CD4-positive, alpha-beta memory T cell (primary cell): ENCODE measurements around the gene TOX4. TPM values are rescaled to one million over a fixed set of nuclear protein-coding genes. Genes with fewer than 3 reads are reported as not detected.

Experiments used
- CTCF ChIA-PET: fragments of 350-600 bp; sonication (Branson Sonifier 250); formaldehyde crosslinking; loops from one replicate; lab custom pipeline; 2021; ENCODE audit warnings: inconsistent platforms; ENCODE audit not compliant: partially characterized antibody; lab: Charles Lee
- POLR2A ChIA-PET: fragments of 350-600 bp; sonication (Branson Sonifier 250); formaldehyde crosslinking; loops from one replicate; lab custom pipeline; 2021; ENCODE audit not compliant: partially characterized antibody; lab: Charles Lee
- DNase-seq, 5 donors: peaks; one replicate each; pipeline versions ENCODE4 v3.0.0 to v3.0.0-alpha.2; 2020 to 2022; ENCODE audit warnings: mixed read lengths in 1 of 5
- H3K27ac ChIP-seq: one replicate; pipeline ENCODE4 v1.7.0; 2013; ENCODE audit warnings: low read depth, low read length
- H3K27me3 ChIP-seq: 2 replicates; pipeline ENCODE4 v1.7.0; 2013; ENCODE audit warnings: mild to moderate bottlenecking, low read length, moderate library complexity; ENCODE audit not compliant: insufficient read depth
- H3K36me3 ChIP-seq: 2 replicates; pipeline ENCODE4 v1.7.0; 2013; ENCODE audit warnings: mild to moderate bottlenecking, low read length, moderate library complexity; ENCODE audit not compliant: insufficient read depth
- H3K4me1 ChIP-seq: 2 replicates; pipeline ENCODE4 v1.7.0; 2013; ENCODE audit warnings: mild to moderate bottlenecking, low read length, moderate library complexity; ENCODE audit not compliant: insufficient read depth
- H3K4me3 ChIP-seq, 2 donors: one replicate each; pipeline ENCODE4 v1.7.0; 2013; ENCODE audit warnings: low read length in 2 of 2, mild to moderate bottlenecking in 1 of 2
- H3K9me3 ChIP-seq, 2 donors: one replicate each; pipeline ENCODE4 v1.7.0; 2013; ENCODE audit warnings: low read length in 2 of 2, control low read depth in 1 of 2; ENCODE audit not compliant: control insufficient read depth in 1 of 2
- H3K27ac Mint-ChIP-seq, 7 donors: one replicate each; pipeline ENCODE4 v1.8.0; 2020 to 2021; ENCODE audit warnings: mixed read lengths in 7 of 7, mild to moderate bottlenecking in 6 of 7, inconsistent platforms in 3 of 7, moderate library complexity in 3 of 7
- H3K27me3 Mint-ChIP-seq, 2 donors: one replicate each; pipeline ENCODE4 v1.8.0; 2020 to 2021; ENCODE audit warnings: mixed read lengths in 2 of 2
- H3K36me3 Mint-ChIP-seq, 2 donors: one replicate each; pipeline ENCODE4 v1.8.0; 2020 to 2021; ENCODE audit warnings: mixed read lengths in 2 of 2, inconsistent platforms in 1 of 2, mild to moderate bottlenecking in 1 of 2
- H3K4me1 Mint-ChIP-seq, 4 donors: one replicate each; pipeline ENCODE4 v1.8.0; 2020 to 2021; ENCODE audit warnings: mixed read lengths in 4 of 4, mild to moderate bottlenecking in 1 of 4
- H3K4me3 Mint-ChIP-seq, 8 donors: one replicate each; pipeline ENCODE4 v1.8.0; 2020 to 2021; ENCODE audit warnings: mixed read lengths in 8 of 8, mild to moderate bottlenecking in 7 of 8, moderate library complexity in 6 of 8, inconsistent platforms in 3 of 8
- H3K9me3 Mint-ChIP-seq, 8 donors: one replicate each; pipeline ENCODE4 v1.8.0; 2020 to 2021; ENCODE audit warnings: mixed read lengths in 8 of 8, mild to moderate bottlenecking in 5 of 8, inconsistent platforms in 3 of 8, moderate library complexity in 1 of 8
- intact Hi-C: fragments of 100-400 bp; cut with micrococcal nuclease; formaldehyde crosslinking; loops from one replicate; pipeline ENCODE4 v1.15.1; 2023
- polyA plus RNA-seq, 2 donors: library from polyadenylated mRNA; unstranded; fragments of 300-500 nt; fragmentation: Illumina TruSeq; gene quantifications; one replicate each; pipeline ENCODE4 v1.2.3, GENCODE V29; 2021
- total RNA-seq, 2 experiments: library from RNA; stranded (reverse); gene quantifications; one replicate each; pipeline ENCODE4 v1.2.3, GENCODE V29; 2021

TOX4 gene
- 10 to 100 TPM; 83.6 to 86.0 TPM for total RNA-seq
- polyA plus RNA-seq: 10 to 100 TPM; 81.8 to 86.2 TPM

DNA sequence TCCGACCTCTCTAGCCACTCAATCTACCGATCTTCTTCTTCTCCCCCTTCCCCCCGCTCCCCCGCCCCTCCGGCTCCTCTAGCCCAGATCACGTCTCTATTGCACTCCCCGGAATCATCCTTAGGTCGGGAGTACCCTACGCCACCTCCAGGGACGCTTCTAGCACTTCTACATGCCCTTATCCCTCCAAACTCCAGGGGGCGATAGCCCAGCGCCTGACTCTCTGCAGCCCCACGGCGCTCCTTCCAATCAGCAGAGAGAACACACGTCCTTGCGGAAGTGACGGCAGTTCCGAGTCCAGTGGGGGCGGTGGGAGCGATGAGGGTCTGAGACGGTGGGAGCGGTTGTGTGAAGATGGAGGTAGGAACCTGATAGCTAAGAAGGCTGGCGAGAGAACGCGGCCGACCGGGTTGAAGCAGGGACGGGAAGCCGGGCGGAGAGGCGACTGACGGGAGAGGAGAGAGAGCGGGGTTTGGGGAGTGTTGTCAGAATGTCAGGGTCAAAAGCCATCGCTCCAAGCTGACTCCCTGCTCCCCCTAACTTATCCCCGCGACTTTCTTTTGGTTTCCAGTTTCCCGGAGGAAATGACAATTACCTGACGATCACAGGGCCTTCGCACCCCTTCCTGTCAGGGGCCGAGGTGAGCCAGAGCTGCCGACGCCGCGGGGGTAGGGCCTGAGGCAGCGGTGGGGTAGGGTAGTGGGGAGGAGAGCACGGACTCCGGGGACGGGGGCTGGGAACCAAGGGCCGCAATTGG is at the start of gene TOX4, which contains the start of gene RAB2B:
Gene TOX4, plus strand, starts transcription at position 271 of the 757 bp plus-strand sequence. Its CDS starts 84 bp downstream, at position 355.
Gene RAB2B, minus strand, starts transcription at position 35 of the 757 bp plus-strand sequence. CDS start 87 bp downstream, outside the sequence.
- intact Hi-C loops: loop anchor here (1.0 to 5.0 kb wide), 7 partner anchors 21 to 245 kb away; partner anchors contain the start of genes CHD8, HNRNPC, METTL3 and SUPT16H
- Histone ChIP-seq H3K4me1 (peaks cover 27% of the 10 kb centered on the region), H3K27me3 (no peaks in the 10 kb centered on the region), H3K36me3 (no peaks in the 10 kb centered on the region), H3K9me3 (no peaks in the 10 kb centered on the region), H3K27ac (peak within 1 kb of the TSS; percentile 81), H3K4me3 (peak within 1 kb of the TSS; percentile 69 to 97)
- Mint-ChIP-seq H3K4me3 (peak within 1 kb of the TSS; percentile 98 to 100 (median 100)), H3K9me3 (peaks cover 0 to 4% (median 0%) of the 10 kb centered on the region in 8 donors), H3K36me3 (peaks cover 22 to 40% of the 10 kb centered on the region in 2 donors), H3K27ac (peak within 1 kb of the TSS; percentile 95 to 100 (median 100)), H3K27me3 (no peaks in the 10 kb centered on the region), H3K4me1 (peaks cover 28 to 63% (median 45%) of the 10 kb centered on the region in 4 donors)
- peak; percentile 98 for DNase-seq
- CTCF ChIA-PET: interaction anchor here (0.6 to 3.5 kb wide), 13 partner anchors 9 to 1585 kb away, joined by 3 to 44 read pairs (median 6); partner anchors contain the start of genes CHD8 and METTL3
- POLR2A ChIA-PET: interaction anchor here (0.6 to 4.6 kb wide), 13 partner anchors 11 to 224 kb away, joined by 3 to 65 read pairs (median 8); partner anchors contain the start of genes CHD8, HNRNPC, METTL3 and SUPT16H

DNA sequence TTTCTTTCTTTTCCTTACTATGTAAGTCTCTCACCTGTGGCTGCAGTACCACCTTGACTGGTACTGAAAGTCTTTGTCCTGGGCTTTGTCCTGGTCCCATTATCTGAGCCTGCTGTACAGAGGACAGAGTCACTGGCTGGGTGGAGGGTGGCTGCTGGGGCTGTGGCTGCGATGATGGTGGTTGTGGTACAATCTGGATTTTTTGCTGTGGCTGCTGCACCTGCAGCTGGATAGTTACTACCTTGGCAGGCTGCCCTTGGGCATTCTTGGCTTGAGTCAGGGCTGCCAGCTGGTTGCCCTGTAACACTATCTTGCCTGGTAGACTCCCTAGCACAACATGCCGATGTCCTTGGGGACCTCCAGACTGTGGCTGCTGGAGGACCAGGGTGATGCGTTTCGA is 48.1 kb upstream of the TOX4 start:
- no peak overlapping the region for H3K4me3 ChIP-seq
- ChIA-PET POLR2A (no interaction called here), CTCF (interaction anchor here (0.9 kb wide), 1 partner anchor 18 kb away, joined by 3 read pairs; no protein-coding TSS in a partner anchor)
- intact Hi-C loops: no loop called here
- Mint-ChIP-seq H3K27ac (peak overlapping the region in 1 of 7 donors; percentile 42), H3K36me3 (peaks cover 37 to 67% of the 10 kb centered on the region in 2 donors), H3K4me3 (no peak overlapping the region), H3K4me1 (peaks cover 14 to 21% (median 17%) of the 10 kb centered on the region in 4 donors), H3K27me3 (no peaks in the 10 kb centered on the region), H3K9me3 (no peaks in the 10 kb centered on the region)
- H3K9me3 ChIP-seq: no peaks in the 10 kb centered on the region
- peaks cover 8% of the 10 kb centered on the region for H3K4me1 ChIP-seq
- H3K27me3 ChIP-seq: no peaks in the 10 kb centered on the region
- no peak overlapping the region for H3K27ac ChIP-seq
- H3K36me3 ChIP-seq: peaks cover 70% of the 10 kb centered on the region
- DNase-seq: no peak

- ChIA-PET CTCF (interaction anchor here (0.9 kb wide), 1 partner anchor 24 kb away, joined by 3 read pairs; no protein-coding TSS in a partner anchor), POLR2A (interaction anchor here (1.9 kb wide), 1 partner anchor 25 kb away, joined by 11 read pairs; the partner anchor contains the start of gene CHD8)
- no peak for DNase-seq
These were observed 45.9 kb upstream of the TOX4 start for GRCh38 chr14:21431126-21431525.

DNA sequence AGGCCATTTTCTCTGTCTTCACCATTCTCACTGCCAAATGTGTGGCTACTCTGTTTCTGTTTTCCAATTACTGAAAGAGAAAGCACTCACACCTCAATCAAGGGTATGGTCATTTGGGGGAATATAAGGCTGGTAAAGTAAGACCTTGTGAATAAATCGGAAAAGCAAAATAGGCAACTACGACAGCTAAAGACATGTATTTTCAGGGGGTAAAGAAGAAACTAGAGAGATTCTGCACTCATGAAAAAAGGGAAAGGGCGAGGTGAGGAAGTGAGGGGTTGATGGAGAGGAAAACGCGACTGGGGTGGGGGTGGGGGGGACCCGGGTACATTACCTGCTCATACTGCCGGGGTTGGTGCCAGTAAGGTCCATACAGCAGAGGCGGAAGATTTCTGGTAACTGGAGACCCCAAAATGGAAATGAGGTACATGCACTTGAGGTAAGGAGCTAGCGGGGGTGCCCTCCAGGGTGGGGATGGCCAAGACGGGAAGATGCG is 40.4 kb upstream of the TOX4 start:
- Mint-ChIP-seq H3K36me3 (peaks cover 0 to 16% of the 10 kb centered on the region in 2 donors), H3K27ac (peak overlapping the region; percentile 93 to 99 (median 96)), H3K27me3 (no peaks in the 10 kb centered on the region), H3K4me3 (peak overlapping the region; percentile 94 to 99 (median 96)), H3K9me3 (no peaks in the 10 kb centered on the region), H3K4me1 (peaks cover 45 to 75% (median 60%) of the 10 kb centered on the region in 4 donors)
- no peaks in the 10 kb centered on the region for H3K27me3 ChIP-seq
- CTCF ChIA-PET: interaction anchor here (0.9 to 6.0 kb wide), 7 partner anchors 14 to 332 kb away, joined by 3 to 82 read pairs (median 4); partner anchors contain the start of genes CHD8, METTL3, RAB2B and TOX4
- intact Hi-C loops: loop anchor here (1.0 to 2.0 kb wide), 6 partner anchors 20 to 167 kb away; partner anchors contain the start of genes CHD8, HNRNPC, METTL3 and SUPT16H
- no peaks in the 10 kb centered on the region for H3K9me3 ChIP-seq
- H3K36me3 ChIP-seq: peaks cover 2% of the 10 kb centered on the region
- H3K27ac ChIP-seq: peak overlapping the region; percentile 85
- POLR2A ChIA-PET: interaction anchor here (0.6 to 3.3 kb wide), 21 partner anchors 10 to 1570 kb away, joined by 3 to 171 read pairs (median 5); partner anchors contain the start of genes CHD8, METTL3, PRMT5 and RAB2B
- peak overlapping the region; percentile 64 to 95 for H3K4me3 ChIP-seq
- peaks cover 38% of the 10 kb centered on the region for H3K4me1 ChIP-seq
- DNase-seq: no peak

More at GRCh38 chr14:21431126-21431525, 45.9 kb upstream of the TOX4 start:
- no peaks in the 10 kb centered on the region for H3K27me3 Mint-ChIP-seq
- H3K36me3 Mint-ChIP-seq: peaks cover 32 to 59% of the 10 kb centered on the region in 2 donors
- H3K4me3 Mint-ChIP-seq: no peak overlapping the region
- peaks cover 26% of the 10 kb centered on the region for H3K4me1 ChIP-seq
- intact Hi-C loops: no loop called here
- H3K9me3 ChIP-seq: no peaks in the 10 kb centered on the region
- H3K27ac Mint-ChIP-seq: no peak overlapping the region
- H3K4me3 ChIP-seq: no peak overlapping the region
- H3K9me3 Mint-ChIP-seq: no peaks in the 10 kb centered on the region
- H3K27me3 ChIP-seq: no peaks in the 10 kb centered on the region
- H3K4me1 Mint-ChIP-seq: peaks cover 33 to 40% (median 37%) of the 10 kb centered on the region in 4 donors
- peaks cover 54% of the 10 kb centered on the region for H3K36me3 ChIP-seq
- no peak overlapping the region for H3K27ac ChIP-seq

DNA sequence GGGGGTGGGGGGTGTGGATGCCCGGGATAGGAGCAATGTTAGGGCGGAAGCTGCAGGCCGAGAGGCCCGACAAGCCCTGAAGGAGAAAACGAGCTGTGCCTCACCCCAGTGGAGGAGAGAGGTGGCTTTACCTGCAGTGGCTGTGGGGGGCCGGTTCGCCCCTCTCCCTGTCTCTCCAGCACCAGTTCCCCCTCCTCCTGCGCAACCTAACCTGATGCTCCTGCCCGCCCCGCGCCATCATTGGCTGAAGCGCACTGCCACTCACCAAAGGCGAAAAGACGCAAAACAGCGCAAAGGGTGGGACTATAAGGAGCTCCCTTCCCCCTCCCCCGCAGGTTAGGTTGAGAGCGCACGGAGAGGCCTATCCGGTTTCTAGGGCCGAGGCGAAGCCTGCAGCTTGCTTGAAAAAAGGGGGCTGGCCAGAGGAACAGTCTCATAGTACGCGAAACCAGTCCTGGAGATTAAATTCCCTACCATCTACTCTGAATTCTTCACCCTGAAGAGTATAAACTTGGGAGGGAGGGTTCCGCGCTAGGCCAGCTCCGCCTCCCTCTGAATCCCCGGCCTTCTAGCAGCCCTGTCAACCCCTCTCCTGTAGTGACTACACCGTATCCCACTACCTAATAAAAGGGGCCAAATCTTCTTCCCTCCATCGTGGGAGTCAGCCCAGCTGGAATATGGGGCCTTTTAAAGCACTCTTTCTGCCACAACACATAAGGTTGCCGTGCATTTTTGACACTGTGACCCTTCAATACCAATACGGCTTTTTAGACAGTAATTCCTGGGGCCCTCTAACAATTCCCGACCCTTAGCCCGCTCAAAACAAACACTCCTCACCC is 39.7 kb upstream of the TOX4 start:
- ChIA-PET POLR2A (interaction anchor here (0.6 to 3.3 kb wide), 25 partner anchors 9 to 1570 kb away, joined by 3 to 171 read pairs (median 4); partner anchors contain the start of genes CHD8, METTL3, PRMT5 and RAB2B), CTCF (interaction anchor here (0.9 to 6.0 kb wide), 8 partner anchors 13 to 333 kb away, joined by 3 to 82 read pairs (median 4); partner anchors contain the start of genes CHD8, METTL3, RAB2B and TOX4)
- Mint-ChIP-seq H3K9me3 (no peaks in the 10 kb centered on the region), H3K27me3 (no peaks in the 10 kb centered on the region), H3K4me3 (peak overlapping the region; percentile 94 to 99 (median 96)), H3K36me3 (peaks cover 0 to 16% of the 10 kb centered on the region in 2 donors), H3K4me1 (peaks cover 49 to 74% (median 62%) of the 10 kb centered on the region in 4 donors), H3K27ac (peak overlapping the region; percentile 93 to 99 (median 96))
- Histone ChIP-seq H3K4me1 (peaks cover 38% of the 10 kb centered on the region), H3K9me3 (no peaks in the 10 kb centered on the region), H3K4me3 (peak overlapping the region; percentile 64 to 95), H3K27me3 (no peaks in the 10 kb centered on the region), H3K36me3 (no peaks in the 10 kb centered on the region), H3K27ac (peak overlapping the region; percentile 85)
- intact Hi-C loops: loop anchor here (1.0 to 2.0 kb wide), 6 partner anchors 19 to 168 kb away; partner anchors contain the start of genes CHD8, HNRNPC, METTL3 and SUPT16H
- DNase-seq: peak; percentile 98 to 99 (median 98)

- H3K27me3 Mint-ChIP-seq: no peaks in the 10 kb centered on the region
- Histone ChIP-seq H3K36me3 (no peaks in the 10 kb centered on the region), H3K27me3 (no peaks in the 10 kb centered on the region), H3K4me3 (no peak overlapping the region), H3K9me3 (no peaks in the 10 kb centered on the region), H3K27ac (no peak overlapping the region), H3K4me1 (peaks cover 20% of the 10 kb centered on the region)
- H3K27ac Mint-ChIP-seq: peak overlapping the region in 5 of 7 donors; percentile 27 to 79 (median 62)
- no peak overlapping the region for H3K4me3 Mint-ChIP-seq
- peaks cover 3 to 13% of the 10 kb centered on the region in 2 donors for H3K36me3 Mint-ChIP-seq
- ChIA-PET POLR2A (no interaction called here), CTCF (no interaction called here)
- H3K9me3 Mint-ChIP-seq: no peaks in the 10 kb centered on the region
- intact Hi-C loops: no loop called here
- peaks cover 27 to 57% (median 44%) of the 10 kb centered on the region in 4 donors for H3K4me1 Mint-ChIP-seq
- DNase-seq: no peak
These were observed 36.1 kb upstream of the TOX4 start for GRCh38 chr14:21440859-21441258.
